Muscle layer of duodenum (tissue), 2 donors: ENCODE measurements around the gene CD6.

Source experiments
- H3K27ac ChIP-seq: one replicate; pipeline ENCODE4 v1.7.0; 2013; ENCODE audit warnings: mild to moderate bottlenecking, low read length
- H3K27me3 ChIP-seq: one replicate; pipeline ENCODE4 v1.7.0; 2013; ENCODE audit warnings: low read depth, mild to moderate bottlenecking, control low read depth, low read length
- H3K36me3 ChIP-seq, 2 donors: one replicate each; pipeline ENCODE4 v1.7.0; 2013; ENCODE audit warnings: low read length in 2 of 2, control low read depth in 1 of 2, mild to moderate bottlenecking in 1 of 2; ENCODE audit not compliant: insufficient read depth in 2 of 2, control insufficient read depth in 1 of 2
- H3K4me1 ChIP-seq, 2 donors: one replicate each; pipeline ENCODE4 v1.7.0; 2013; ENCODE audit warnings: low read length in 2 of 2, mild to moderate bottlenecking in 2 of 2, control low read depth in 1 of 2, moderate library complexity in 1 of 2; ENCODE audit not compliant: insufficient read depth in 2 of 2, control insufficient read depth in 1 of 2
- H3K4me3 ChIP-seq, 2 donors: one replicate each; pipeline ENCODE4 v1.7.0; 2013; ENCODE audit warnings: low read length in 2 of 2, low read depth in 1 of 2, mild to moderate bottlenecking in 1 of 2
- H3K9me3 ChIP-seq, 2 donors: one replicate each; pipeline ENCODE4 v1.7.0; 2013; ENCODE audit warnings: low read length in 2 of 2, control low read depth in 1 of 2, mild to moderate bottlenecking in 1 of 2; ENCODE audit not compliant: control insufficient read depth in 1 of 2
- donor health status: healthy.

Gene CD6

GRCh38 chr11:61026121-61027031 lies 54.9 kb downstream of the CD6 start:
- Histone ChIP-seq H3K9me3 (no peaks in the 10 kb centered on the region), H3K27ac (no peak overlapping the region), H3K4me1 (peaks cover 0 to 14% of the 10 kb centered on the region in 2 donors), H3K4me3 (no peak overlapping the region), H3K27me3 (peaks cover 7% of the 10 kb centered on the region), H3K36me3 (no peaks in the 10 kb centered on the region)

DNA sequence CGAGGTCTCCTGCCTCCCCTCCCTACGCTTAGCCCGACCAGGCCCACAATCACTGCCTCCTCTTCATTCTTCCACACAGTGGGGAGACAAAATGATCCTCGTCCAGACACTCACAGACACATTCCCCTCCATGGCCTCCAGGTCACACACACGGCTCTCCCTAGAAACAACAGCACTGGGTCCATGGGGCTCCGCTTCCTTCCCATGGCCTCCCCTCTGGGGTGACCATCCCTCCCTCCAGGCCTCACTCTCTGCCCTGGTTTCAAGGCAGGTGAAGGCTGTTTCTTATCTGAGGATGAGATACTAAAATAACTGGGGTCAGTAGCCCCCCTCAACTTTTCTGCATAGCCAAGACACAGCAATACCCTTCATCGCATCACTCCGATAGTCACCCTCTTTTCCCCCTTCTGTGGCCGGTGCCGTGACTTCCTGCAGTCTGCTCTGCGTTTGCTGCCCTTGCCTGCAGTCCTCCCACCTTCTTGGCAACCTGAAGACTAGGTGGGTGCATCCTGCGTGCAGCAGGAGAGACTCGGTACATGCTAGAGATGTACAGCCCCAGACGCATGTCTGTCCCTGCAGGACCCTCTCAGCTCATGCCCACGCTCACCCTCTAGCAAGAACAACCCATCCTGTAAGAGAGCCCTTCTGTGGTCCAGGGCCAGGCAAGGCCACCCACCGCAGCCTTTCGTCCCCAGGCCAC lies 55.8 kb downstream of the CD6 start:
- H3K4me1 ChIP-seq, result peaks cover 0 to 14% of the 10 kb centered on the region in 2 donors
- H3K27ac ChIP-seq, result no peak overlapping the region
- peaks cover 1% of the 10 kb centered on the region for H3K27me3 ChIP-seq
- H3K9me3 ChIP-seq, result no peaks in the 10 kb centered on the region
- no peak overlapping the region for H3K4me3 ChIP-seq
- H3K36me3 ChIP-seq, result no peaks in the 10 kb centered on the region

DNA sequence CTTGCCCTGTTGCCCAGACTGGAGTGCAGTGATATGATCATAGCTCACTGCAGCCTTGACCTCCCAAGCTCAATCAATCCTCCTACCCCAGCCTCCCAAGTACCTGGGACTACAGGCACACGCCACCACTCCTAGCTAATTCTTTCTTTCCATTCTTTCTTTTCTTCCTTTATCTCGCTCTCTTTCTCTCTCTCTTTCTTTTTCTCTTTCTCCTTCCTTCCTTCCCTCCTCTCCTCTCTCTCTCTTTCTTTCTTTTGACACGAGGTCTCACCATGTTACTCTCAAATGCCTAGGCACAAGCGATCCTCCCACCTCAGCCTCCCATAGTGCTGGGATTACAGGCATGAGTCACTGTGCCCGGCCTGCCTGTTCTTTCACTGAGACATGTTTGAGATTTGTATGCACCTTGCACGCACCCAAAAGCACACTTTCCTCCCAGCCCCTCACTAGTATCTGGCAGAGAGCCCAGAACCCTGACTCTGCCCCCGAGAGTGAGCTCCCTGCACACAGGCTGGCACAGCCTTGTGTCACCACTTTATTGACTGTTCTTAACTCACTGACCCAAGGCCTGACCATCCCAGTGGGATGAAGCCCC lies 56.8 kb downstream of the CD6 start:
- H3K36me3 ChIP-seq, result no peaks in the 10 kb centered on the region
- H3K9me3 ChIP-seq, result no peaks in the 10 kb centered on the region
- H3K27ac ChIP-seq, result no peak overlapping the region
- H3K4me1 ChIP-seq, result peaks cover 0 to 14% of the 10 kb centered on the region in 2 donors
- H3K4me3 ChIP-seq, result no peak overlapping the region
- H3K27me3 ChIP-seq, result no peaks in the 10 kb centered on the region

DNA sequence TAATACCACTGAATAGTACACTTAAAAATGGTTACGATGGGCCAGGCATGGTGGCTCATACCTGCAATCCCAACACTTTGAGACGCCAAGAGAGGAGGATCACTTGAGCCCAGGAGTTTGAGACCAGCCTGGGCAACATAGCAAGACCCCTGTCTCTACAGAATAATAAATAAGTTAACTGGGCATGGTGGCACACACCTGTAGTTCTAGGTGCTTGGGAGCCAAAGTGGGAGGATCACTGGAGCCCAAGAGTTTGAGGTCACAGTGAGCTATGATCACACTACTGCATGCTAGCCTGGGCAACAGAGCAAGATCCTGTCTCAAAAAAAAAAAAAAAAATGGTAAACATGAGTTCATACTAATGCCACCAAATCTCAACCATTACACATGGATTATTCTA lies 61.3 kb downstream of the CD6 start:
- no peak overlapping the region for H3K4me3 ChIP-seq
- H3K4me1 ChIP-seq, result peaks cover 0 to 17% of the 10 kb centered on the region in 2 donors
- no peaks in the 10 kb centered on the region for H3K36me3 ChIP-seq
- no peaks in the 10 kb centered on the region for H3K9me3 ChIP-seq
- H3K27me3 ChIP-seq, result no peaks in the 10 kb centered on the region
- no peak overlapping the region for H3K27ac ChIP-seq

- peaks cover 0 to 17% of the 10 kb centered on the region in 2 donors for H3K4me1 ChIP-seq
- H3K27me3 ChIP-seq, result no peaks in the 10 kb centered on the region
- H3K36me3 ChIP-seq, result no peaks in the 10 kb centered on the region
- H3K4me3 ChIP-seq, result no peak overlapping the region
- H3K27ac ChIP-seq, result no peak overlapping the region
- no peaks in the 10 kb centered on the region for H3K9me3 ChIP-seq
Measured at GRCh38 chr11:61033417-61033816, 61.9 kb downstream of the CD6 start.

GRCh38 chr11:61034111-61034510 lies 62.6 kb downstream of the CD6 start:
- H3K4me3 ChIP-seq, result no peak overlapping the region
- no peaks in the 10 kb centered on the region for H3K36me3 ChIP-seq
- no peaks in the 10 kb centered on the region for H3K9me3 ChIP-seq
- no peak overlapping the region for H3K27ac ChIP-seq
- peaks cover 0 to 17% of the 10 kb centered on the region in 2 donors for H3K4me1 ChIP-seq
- no peaks in the 10 kb centered on the region for H3K27me3 ChIP-seq

GRCh38 chr11:61034704-61035525 lies 63.4 kb downstream of the CD6 start:
- Histone ChIP-seq H3K27ac (no peak overlapping the region), H3K4me3 (no peak overlapping the region), H3K27me3 (no peaks in the 10 kb centered on the region)

DNA sequence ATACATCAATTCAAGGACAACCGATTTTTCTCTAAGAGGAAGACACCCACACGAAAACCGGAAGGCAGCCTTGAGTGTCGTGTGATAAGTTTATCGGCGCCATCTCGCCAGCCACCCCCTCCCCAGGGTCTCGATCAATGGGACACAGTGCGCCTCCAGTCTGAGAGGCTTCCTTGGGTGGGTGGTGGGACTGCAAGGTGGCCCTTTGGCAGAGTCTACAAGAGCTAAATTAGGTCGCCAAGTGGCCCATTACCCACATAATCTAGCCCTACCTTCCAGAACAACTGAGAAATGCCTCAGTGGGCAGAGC lies 64.0 kb downstream of the CD6 start:
- Histone ChIP-seq H3K4me1 (peaks cover 0 to 23% of the 10 kb centered on the region in 2 donors), H3K9me3 (no peaks in the 10 kb centered on the region), H3K4me3 (no peak overlapping the region), H3K27me3 (no peaks in the 10 kb centered on the region), H3K36me3 (no peaks in the 10 kb centered on the region), H3K27ac (no peak overlapping the region)

More at GRCh38 chr11:61034704-61035525, 63.4 kb downstream of the CD6 start:
- peaks cover 0 to 19% of the 10 kb centered on the region in 2 donors for H3K4me1 ChIP-seq
- H3K9me3 ChIP-seq, result no peaks in the 10 kb centered on the region
- no peaks in the 10 kb centered on the region for H3K36me3 ChIP-seq

DNA sequence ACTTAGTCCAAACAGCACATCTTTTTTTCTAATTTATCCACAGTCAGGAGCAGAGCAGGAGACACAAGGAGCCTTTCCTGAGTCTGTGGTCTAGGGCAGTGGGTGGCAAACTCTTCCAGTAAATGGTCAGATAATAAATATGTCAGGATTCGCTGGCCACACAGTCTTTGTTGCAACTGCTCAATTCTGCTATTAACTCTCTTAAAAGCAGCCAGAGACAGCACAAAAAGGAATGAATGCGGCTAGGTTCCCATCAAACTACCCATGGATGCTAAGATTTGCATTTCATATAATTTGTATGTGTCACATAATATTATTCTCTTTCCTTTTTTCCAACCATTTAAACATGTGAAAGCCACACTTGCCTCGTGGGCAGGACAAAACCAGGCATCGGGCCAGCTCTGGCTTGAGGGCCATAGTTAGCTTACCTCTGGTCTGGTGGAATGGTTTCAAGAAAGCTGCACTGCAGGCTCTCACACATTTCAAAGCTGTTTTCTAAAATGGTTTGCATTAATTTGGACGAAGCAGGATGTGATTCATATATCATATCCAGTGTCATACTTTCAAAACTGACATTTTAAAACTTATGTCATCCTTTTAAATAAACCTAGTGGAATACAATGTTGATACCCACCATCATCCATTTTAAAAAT lies 66.1 kb downstream of the CD6 start:
- H3K9me3 ChIP-seq, result no peaks in the 10 kb centered on the region
- H3K36me3 ChIP-seq, result no peaks in the 10 kb centered on the region
- H3K27me3 ChIP-seq, result no peaks in the 10 kb centered on the region
- H3K27ac ChIP-seq, result no peak overlapping the region
- peaks cover 3 to 31% of the 10 kb centered on the region in 2 donors for H3K4me1 ChIP-seq
- H3K4me3 ChIP-seq, result no peak overlapping the region

DNA sequence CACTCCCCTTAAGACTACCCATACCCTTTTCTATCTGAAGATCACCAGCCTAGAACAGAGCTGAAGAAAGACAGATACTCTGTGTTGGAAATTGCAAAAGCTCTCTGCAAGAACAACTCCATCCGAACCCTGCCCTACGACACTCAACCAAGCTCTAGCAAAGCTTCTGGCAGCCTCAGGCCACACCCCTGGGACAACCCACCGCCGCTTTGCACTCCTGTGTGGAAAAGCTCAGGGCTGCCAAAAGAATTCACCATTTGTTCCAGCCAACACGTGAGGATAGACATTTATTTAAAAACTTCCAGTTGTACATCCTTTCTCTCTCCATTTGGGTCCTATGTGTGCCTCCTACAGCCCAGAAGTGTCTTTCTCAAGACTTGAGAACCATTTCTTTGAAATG lies 68.4 kb downstream of the CD6 start:
- Histone ChIP-seq H3K4me3 (no peak overlapping the region), H3K27ac (no peak overlapping the region), H3K27me3 (no peaks in the 10 kb centered on the region), H3K4me1 (peaks cover 3 to 19% of the 10 kb centered on the region in 2 donors), H3K9me3 (no peaks in the 10 kb centered on the region), H3K36me3 (no peaks in the 10 kb centered on the region)
